OCI-LY3 (cell line): ENCODE data around the gene EYS.

Experiments used
- EZH2phosphoT487 ChIP-seq: fragments of 200-600 bp; shearing (Covaris generic); IDR thresholded peaks from 2 replicates; pipeline ENCODE4 v1.6.1; 2018; ENCODE audit warnings: antibody characterized with exemption, mixed run types, low read depth
- TF ChIP-seq, protein P1 (sequence below): fragments of 200-600, 300-600 bp; sonication (generic); IDR thresholded peaks from 2 replicates; pipeline ENCODE4 v1.5.1; 2014; ENCODE audit warnings: antibody characterized with exemption, low read length, low read depth

DNA sequence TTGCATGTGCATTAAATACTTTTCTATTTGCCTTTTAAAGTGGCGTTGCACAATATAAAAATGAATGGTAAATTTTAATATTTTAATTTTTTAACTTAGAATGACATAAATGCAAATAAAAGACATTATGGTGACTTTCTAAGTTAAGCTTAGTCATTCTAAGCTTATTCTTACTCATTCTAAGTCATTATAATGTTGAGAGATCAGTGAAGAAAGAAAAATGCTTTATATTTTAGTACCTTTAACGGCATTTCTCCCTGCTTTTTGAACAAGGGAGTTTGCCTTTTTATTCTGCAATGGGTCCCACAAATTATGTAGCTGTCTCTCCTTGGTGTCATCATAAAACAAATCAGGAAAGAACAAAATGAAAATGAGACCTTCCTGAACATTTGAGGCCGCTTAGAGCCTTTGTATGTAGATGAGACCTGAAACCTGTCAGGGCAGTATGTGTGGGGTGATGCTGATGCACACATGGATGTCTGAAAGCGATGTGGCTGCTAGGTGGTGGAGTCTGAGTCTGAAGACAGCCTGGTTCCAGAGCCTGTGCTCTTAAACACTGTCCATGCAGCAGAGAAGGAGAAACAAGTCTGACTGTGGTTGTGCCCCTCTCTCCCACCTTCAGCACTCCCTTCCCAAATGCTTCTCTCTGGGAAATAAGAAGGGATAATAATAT lies 1913.4 kb downstream of the EYS start:
- TF ChIP-seq, protein P1, sequence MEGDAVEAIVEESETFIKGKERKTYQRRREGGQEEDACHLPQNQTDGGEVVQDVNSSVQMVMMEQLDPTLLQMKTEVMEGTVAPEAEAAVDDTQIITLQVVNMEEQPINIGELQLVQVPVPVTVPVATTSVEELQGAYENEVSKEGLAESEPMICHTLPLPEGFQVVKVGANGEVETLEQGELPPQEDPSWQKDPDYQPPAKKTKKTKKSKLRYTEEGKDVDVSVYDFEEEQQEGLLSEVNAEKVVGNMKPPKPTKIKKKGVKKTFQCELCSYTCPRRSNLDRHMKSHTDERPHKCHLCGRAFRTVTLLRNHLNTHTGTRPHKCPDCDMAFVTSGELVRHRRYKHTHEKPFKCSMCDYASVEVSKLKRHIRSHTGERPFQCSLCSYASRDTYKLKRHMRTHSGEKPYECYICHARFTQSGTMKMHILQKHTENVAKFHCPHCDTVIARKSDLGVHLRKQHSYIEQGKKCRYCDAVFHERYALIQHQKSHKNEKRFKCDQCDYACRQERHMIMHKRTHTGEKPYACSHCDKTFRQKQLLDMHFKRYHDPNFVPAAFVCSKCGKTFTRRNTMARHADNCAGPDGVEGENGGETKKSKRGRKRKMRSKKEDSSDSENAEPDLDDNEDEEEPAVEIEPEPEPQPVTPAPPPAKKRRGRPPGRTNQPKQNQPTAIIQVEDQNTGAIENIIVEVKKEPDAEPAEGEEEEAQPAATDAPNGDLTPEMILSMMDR = no peak
- no peak for TF ChIP-seq EZH2phosphoT487
